CD14-positive monocyte (primary cell): ENCODE results near the gene ARMH3. TPM values are rescaled to one million over a fixed set of nuclear protein-coding genes. Genes with fewer than 3 reads are reported as not detected.
A peak's percentile ranks its signal among the peaks of the same experiment; 100 is the strongest.
"Not testable (repeated sequence)": the region's sequence is repeated elsewhere in the genome, so short reads cannot be mapped to it uniquely, and the experiment has no call there.

ENCODE experiments used
- DNase-seq, 3 donors: peaks; one replicate each; pipeline ENCODE4 v3.0.0-alpha.2; 2011 to 2022
- H2AFZ ChIP-seq: 2 replicates; pipeline ENCODE4 v1.6.0; 2012; ENCODE audit warnings: mild to moderate bottlenecking, low read depth, low read length, inconsistent platforms; ENCODE audit not compliant: insufficient read depth, poor library complexity, severe bottlenecking
- H3K27ac ChIP-seq, 2 donors: 1 replicate in 1 of 2; 2 replicates in 1 of 2; pipeline ENCODE4 v1.5.1; 2012 to 2013; ENCODE audit warnings: low read length in 2 of 2, control low read depth in 1 of 2, inconsistent platforms in 1 of 2, low read depth in 1 of 2, mild to moderate bottlenecking in 1 of 2
- H3K27me3 ChIP-seq, 2 donors: one replicate each; pipeline versions ENCODE4 v1.6.0 to v1.6.1; 2011 to 2013; ENCODE audit warnings: low read length in 2 of 2; ENCODE audit not compliant: control insufficient read depth in 2 of 2, insufficient read depth in 2 of 2
- H3K36me3 ChIP-seq, 2 donors: replicated peaks in 1 of 2; 1 replicate in 1 of 2; 2 replicates in 1 of 2; pipeline versions ENCODE4 v1.5.1 to v1.6.1; 2012 to 2013; ENCODE audit warnings: low read length in 2 of 2, control low read depth in 1 of 2, inconsistent platforms in 1 of 2, mild to moderate bottlenecking in 1 of 2; ENCODE audit not compliant: insufficient read depth in 2 of 2, control insufficient read depth in 1 of 2
- H3K4me1 ChIP-seq, 2 donors: 1 replicate in 1 of 2; 2 replicates in 1 of 2; pipeline versions ENCODE4 v1.5.1 to v1.6.1; 2012 to 2013; ENCODE audit warnings: low read length in 2 of 2, control low read depth in 1 of 2, inconsistent platforms in 1 of 2, mild to moderate bottlenecking in 1 of 2, moderate library complexity in 1 of 2; ENCODE audit not compliant: insufficient read depth in 2 of 2, control insufficient read depth in 1 of 2
- H3K4me2 ChIP-seq: replicated peaks from 2 replicates; pipeline ENCODE3; 2012; ENCODE audit warnings: low read length, moderate library complexity, mild to moderate bottlenecking; ENCODE audit not compliant: poor library complexity, severe bottlenecking; ENCODE audit errors: extremely low read depth
- H3K4me3 ChIP-seq, 3 experiments: fragments of 200-600 bp in 1 of 3; sonication (generic) in 1 of 3; replicated peaks in 1 of 3; 1 replicate in 2 of 3; 2 replicates in 1 of 3; pipeline ENCODE4 v1.5.1; 2011 to 2013; ENCODE audit warnings: low read length in 3 of 3, mild to moderate bottlenecking in 3 of 3, control low read depth in 2 of 3, low read depth in 2 of 3, inconsistent platforms in 1 of 3, moderate library complexity in 1 of 3
- H3K79me2 ChIP-seq: 2 replicates; pipeline ENCODE4 v1.6.0; 2012; ENCODE audit warnings: mild to moderate bottlenecking, control low read depth, inconsistent platforms, low read length, moderate library complexity; ENCODE audit not compliant: insufficient read depth
- H3K9ac ChIP-seq: 2 replicates; pipeline ENCODE4 v1.6.0; 2017; ENCODE audit warnings: low read length, mild to moderate bottlenecking; ENCODE audit not compliant: insufficient read depth, poor library complexity, severe bottlenecking
- H3K9me3 ChIP-seq, 2 donors: replicated peaks in 1 of 2; 1 replicate in 1 of 2; 2 replicates in 1 of 2; pipeline versions ENCODE4 v1.5.1 to v1.6.1; 2012 to 2013; ENCODE audit warnings: low read length in 2 of 2, control low read depth in 1 of 2; ENCODE audit not compliant: control insufficient read depth in 1 of 2, insufficient read depth in 1 of 2
- H4K20me1 ChIP-seq: 2 replicates; pipeline ENCODE4 v1.6.0; 2012; ENCODE audit warnings: mild to moderate bottlenecking, low read length, control low read depth, moderate library complexity; ENCODE audit not compliant: insufficient read depth
- H3K27ac Mint-ChIP-seq, 7 donors: one replicate each; pipeline ENCODE4 v1.8.0; 2020; ENCODE audit warnings: mild to moderate bottlenecking in 7 of 7, mixed read lengths in 7 of 7, moderate library complexity in 6 of 7, inconsistent platforms in 2 of 7
- H3K27me3 Mint-ChIP-seq, 3 donors: one replicate each; pipeline ENCODE4 v1.8.0; 2021 to 2022; ENCODE audit warnings: low read depth in 3 of 3, mild to moderate bottlenecking in 3 of 3, mixed read lengths in 3 of 3, moderate library complexity in 3 of 3, inconsistent platforms in 1 of 3
- H3K36me3 Mint-ChIP-seq, 2 donors: one replicate each; pipeline ENCODE4 v1.8.0; 2020; ENCODE audit warnings: mixed read lengths in 2 of 2, inconsistent platforms in 1 of 2, mild to moderate bottlenecking in 1 of 2
- H3K4me1 Mint-ChIP-seq: one replicate; pipeline ENCODE4 v1.8.0; 2020; ENCODE audit warnings: mild to moderate bottlenecking, mixed read lengths
- H3K4me3 Mint-ChIP-seq, 2 donors: one replicate each; pipeline ENCODE4 v1.8.0; 2020; ENCODE audit warnings: mild to moderate bottlenecking in 2 of 2, mixed read lengths in 2 of 2, moderate library complexity in 1 of 2
- H3K9me3 Mint-ChIP-seq, 7 donors: one replicate each; pipeline ENCODE4 v1.8.0; 2020 to 2022; ENCODE audit warnings: mixed read lengths in 7 of 7, mild to moderate bottlenecking in 6 of 7, moderate library complexity in 6 of 7, inconsistent platforms in 2 of 7
- CTCF ChIP-seq: fragments of 200-600 bp; IDR thresholded peaks from one replicate; pipeline ENCODE4 v1.8.0; 2022; ENCODE audit warnings: antibody characterized with exemption, mild to moderate bottlenecking
- WGBS: methylation state at CpG from one replicate; pipeline ENCODE4 v1.1.5; 2013; ENCODE audit warnings: missing lambda C conversion rate; ENCODE audit not compliant: insufficient coverage; 5-methylcytosine and 5-hydroxymethylcytosine counted together
- intact Hi-C, 2 donors: fragments of 100-400 bp; cut with micrococcal nuclease; formaldehyde crosslinking; loops; one replicate each; pipeline versions ENCODE4 v1.15.0 to v1.15.1; 2023
- polyA plus RNA-seq, 3 donors: library from polyadenylated mRNA; depleted of rRNA in 1 of 3; unstranded in 2 of 3; stranded (reverse) in 1 of 3; fragments of 300-500 nt in 2 of 3; fragments of >200 nt in 1 of 3; fragmentation: Illumina TruSeq in 2 of 3; gene quantifications; 1 replicate in 2 of 3; 2 replicates in 1 of 3; pipeline ENCODE4 v1.2.3, GENCODE V29; 2012 to 2021

Gene ARMH3
- polyA plus RNA-seq, 3 donors = 20.4 to 26.3 (median 22.1) TPM

GRCh38 chr10:102040305-102041050 lies 15.5 kb downstream of the ARMH3 start:
- Mint-ChIP-seq H3K4me3 (no peak overlapping the region), H3K9me3 (no peaks in the 10 kb centered on the region), H3K36me3 (peaks cover 36 to 50% of the 10 kb centered on the region in 2 donors), H3K27me3 (peaks cover 0 to 1% (median 0%) of the 10 kb centered on the region in 3 donors), H3K27ac (no peak overlapping the region), H3K4me1 (peaks cover 30% of the 10 kb centered on the region)
- H3K4me3 ChIP-seq = no peak overlapping the region
- TF ChIP-seq CTCF = no peak
- no peaks in the 10 kb centered on the region for H3K9me3 ChIP-seq
- WGBS = 44% methylated on average over 3 of the region's 7 CpGs
- peaks cover 17 to 18% of the 10 kb centered on the region in 2 donors for H3K4me1 ChIP-seq
- peaks cover 73% of the 10 kb centered on the region for H4K20me1 ChIP-seq
- no peak overlapping the region for H3K9ac ChIP-seq
- intact Hi-C loops = no loop called here
- H3K27ac ChIP-seq = no peak overlapping the region
- no peaks in the 10 kb centered on the region for H3K27me3 ChIP-seq
- no peak overlapping the region for H2AFZ ChIP-seq
- no peak overlapping the region for H3K4me2 ChIP-seq
- DNase-seq = no peak
- peaks cover 29 to 37% of the 10 kb centered on the region in 2 donors for H3K36me3 ChIP-seq
- H3K79me2 ChIP-seq = peaks cover 55% of the 10 kb centered on the region

- Histone ChIP-seq H3K79me2 (peaks cover 38% of the 10 kb centered on the region), H3K36me3 (peaks cover 37 to 48% of the 10 kb centered on the region in 2 donors), H3K4me2 (no peak overlapping the region), H3K4me3 (no peak overlapping the region), H2AFZ (no peak overlapping the region), H3K9ac (no peak overlapping the region), H3K27ac (no peak overlapping the region), H3K9me3 (no peaks in the 10 kb centered on the region), H3K4me1 (peaks cover 5 to 7% of the 10 kb centered on the region in 2 donors), H3K27me3 (no peaks in the 10 kb centered on the region), H4K20me1 (peaks cover 52% of the 10 kb centered on the region)
- H3K27me3 Mint-ChIP-seq = peaks cover 0 to 1% (median 0%) of the 10 kb centered on the region in 3 donors
- no peak for TF ChIP-seq CTCF
- intact Hi-C loops = no loop called here
- peaks cover 11% of the 10 kb centered on the region for H3K4me1 Mint-ChIP-seq
- no peaks in the 10 kb centered on the region for H3K9me3 Mint-ChIP-seq
- peak overlapping the region in 3 of 7 donors; percentile 22 to 58 (median 45) for H3K27ac Mint-ChIP-seq
- no peak overlapping the region for H3K4me3 Mint-ChIP-seq
- peaks cover 45 to 63% of the 10 kb centered on the region in 2 donors for H3K36me3 Mint-ChIP-seq
- DNase-seq = no peak
Measured at GRCh38 chr10:102038410-102038809, 17.6 kb downstream of the ARMH3 start.

- DNase-seq, H3K4me1 Mint-ChIP-seq, H3K4me2 ChIP-seq, H3K9me3 Mint-ChIP-seq, H3K9me3 ChIP-seq, H3K4me1 ChIP-seq, H2AFZ ChIP-seq, H3K27me3 Mint-ChIP-seq, H3K4me3 Mint-ChIP-seq, intact Hi-C loops, H3K9ac ChIP-seq, H3K27me3 ChIP-seq, H3K4me3 ChIP-seq, H3K27ac Mint-ChIP-seq, H3K27ac ChIP-seq: not testable (repeated sequence)
- 95% methylated on average over 6 of the region's 33 CpGs for WGBS
- peaks cover 12% of the 10 kb centered on the region for H3K79me2 ChIP-seq
- H3K36me3 Mint-ChIP-seq = peaks cover 67 to 87% of the 10 kb centered on the region in 2 donors
- peaks cover 57 to 74% of the 10 kb centered on the region in 2 donors for H3K36me3 ChIP-seq
- H4K20me1 ChIP-seq = peaks cover 26% of the 10 kb centered on the region
Measured at GRCh38 chr10:102035807-102036206, 20.2 kb downstream of the ARMH3 start.
